H1 (cell line): Measurements from ENCODE around the gene SLC25A34. TPM values are rescaled to one million over a fixed set of nuclear protein-coding genes. Genes with fewer than 3 reads are reported as not detected.

Source experiments
- CTCF ChIA-PET: fragments of 300-600 bp; sonication (Branson Sonifier 250); formaldehyde crosslinking; loops from one replicate; lab custom pipeline; 2021; ENCODE audit not compliant: partially characterized antibody; lab: Charles Lee
- POLR2A ChIA-PET: fragments of 300-600 bp; sonication (Branson Sonifier 250); formaldehyde crosslinking; loops from one replicate; lab custom pipeline; 2021; ENCODE audit warnings: inconsistent platforms; ENCODE audit not compliant: partially characterized antibody; lab: Charles Lee
- DNase-seq, 2 experiments: peaks; one replicate each; pipeline versions ENCODE4 v3.0.0 to v3.0.0-alpha.2; 2010 to 2022; ENCODE audit warnings: low spot score in 2 of 2, low read depth in 1 of 2, mixed read lengths in 1 of 2
- FAIRE-seq: peaks from 2 replicates; lab custom pipeline; 2011; peaks lifted over from hg19 to GRCh38; lab: Jason Lieb, UNC
- H2AFZ ChIP-seq: 2 replicates; pipeline ENCODE4 v1.8.1; 2012; ENCODE audit warnings: low read length, inconsistent platforms
- H2AK5ac ChIP-seq: 2 replicates; pipeline ENCODE4 v1.6.1; 2013; ENCODE audit warnings: low read depth, low read length
- H2BK120ac ChIP-seq: replicated peaks from 2 replicates; pipeline ENCODE3; 2013; ENCODE audit warnings: low read depth, low read length, inconsistent platforms
- H2BK12ac ChIP-seq: 2 replicates; pipeline ENCODE4 v1.6.1; 2013; ENCODE audit warnings: low read depth, low read length
- H2BK15ac ChIP-seq: 2 replicates; pipeline ENCODE4 v1.6.1; 2013; ENCODE audit warnings: low read length
- H2BK20ac ChIP-seq: 2 replicates; pipeline ENCODE4 v1.6.1; 2013; ENCODE audit warnings: low read length
- H2BK5ac ChIP-seq: 2 replicates; pipeline ENCODE4 v1.6.1; 2013; ENCODE audit warnings: low read depth, low read length
- H3K14ac ChIP-seq: 2 replicates; pipeline ENCODE4 v1.6.1; 2013; ENCODE audit warnings: inconsistent platforms; ENCODE audit not compliant: insufficient read length
- H3K18ac ChIP-seq: 2 replicates; pipeline ENCODE4 v1.6.1; 2013; ENCODE audit warnings: low read length; ENCODE audit errors: extremely low read depth
- H3K23ac ChIP-seq: 2 replicates; pipeline ENCODE4 v1.6.1; 2013; ENCODE audit warnings: inconsistent platforms; ENCODE audit not compliant: insufficient read length
- H3K23me2 ChIP-seq: 2 replicates; pipeline ENCODE4 v1.6.1; 2013; ENCODE audit warnings: low read depth, low read length
- H3K27ac ChIP-seq: 2 replicates; pipeline ENCODE4 v1.6.1; 2011; ENCODE audit warnings: low read depth, low read length, inconsistent platforms
- H3K27me3 ChIP-seq, 4 experiments: replicated peaks in 1 of 4; 1 replicate in 1 of 4; 2 replicates in 3 of 4; pipeline versions ENCODE4 v1.6.1 to v1.8.1; 2011 to 2013; ENCODE audit warnings: low read length in 3 of 4, mild to moderate bottlenecking in 3 of 4, inconsistent platforms in 2 of 4, mixed read lengths in 2 of 4, moderate library complexity in 1 of 4; ENCODE audit not compliant: control insufficient read depth in 3 of 4, insufficient read depth in 3 of 4; ENCODE audit errors: extremely low read depth in 1 of 4
- H3K36me3 ChIP-seq, 4 experiments: 2 replicates each; pipeline versions ENCODE4 v1.6.1 to v1.8.1; 2011 to 2013; ENCODE audit warnings: mild to moderate bottlenecking in 4 of 4, low read length in 3 of 4, moderate library complexity in 2 of 4, control low read depth in 1 of 4, inconsistent platforms in 1 of 4; ENCODE audit not compliant: insufficient read depth in 4 of 4, control insufficient read depth in 2 of 4
- H3K4ac ChIP-seq: replicated peaks from 2 replicates; pipeline ENCODE3; 2013; ENCODE audit warnings: low read length, low read depth, mixed read lengths, inconsistent platforms; ENCODE audit not compliant: insufficient read length
- H3K4me1 ChIP-seq, 4 experiments: replicated peaks in 1 of 4; 1 replicate in 1 of 4; 2 replicates in 3 of 4; pipeline versions ENCODE4 v1.6.1 to v1.8.1; 2011 to 2013; ENCODE audit warnings: low read length in 3 of 4, inconsistent platforms in 2 of 4, mixed read lengths in 1 of 4; ENCODE audit not compliant: insufficient read depth in 4 of 4, control insufficient read depth in 3 of 4
- H3K4me2 ChIP-seq, 2 experiments: 2 replicates each; pipeline versions ENCODE4 v1.6.1 to v1.8.1; 2011 to 2013; ENCODE audit warnings: low read depth in 2 of 2, low read length in 2 of 2, control low read depth in 1 of 2, inconsistent platforms in 1 of 2, mild to moderate bottlenecking in 1 of 2; ENCODE audit not compliant: insufficient read depth in 1 of 2
- H3K4me3 ChIP-seq, 4 experiments: fragments of 200-600, 300-600 bp in 1 of 4; sonication (generic), shearing (Covaris generic), sonication (Bioruptor Twin) in 1 of 4; 2 replicates each; pipeline versions ENCODE4 v1.5.1 to v1.8.1; 2011 to 2016; ENCODE audit warnings: low read length in 4 of 4, low read depth in 3 of 4, control low read depth in 2 of 4, inconsistent platforms in 2 of 4, mild to moderate bottlenecking in 2 of 4, mixed read lengths in 1 of 4, moderate library complexity in 1 of 4; ENCODE audit not compliant: insufficient read depth in 2 of 4; ENCODE audit errors: extremely low read depth in 1 of 4
- H3K56ac ChIP-seq: replicated peaks from 2 replicates; pipeline ENCODE3; 2013; ENCODE audit warnings: low read depth, mild to moderate bottlenecking, mixed read lengths, low read length, inconsistent platforms; ENCODE audit not compliant: insufficient read length
- H3K79me1 ChIP-seq: 2 replicates; pipeline ENCODE4 v1.6.1; 2013; ENCODE audit warnings: low read depth, low read length, control low read depth
- H3K79me2 ChIP-seq, 2 experiments: 2 replicates each; pipeline versions ENCODE4 v1.6.1 to v1.8.1; 2012 to 2013; ENCODE audit warnings: low read length in 2 of 2, mild to moderate bottlenecking in 2 of 2, inconsistent platforms in 1 of 2; ENCODE audit not compliant: insufficient read depth in 2 of 2, control insufficient read depth in 1 of 2
- H3K9ac ChIP-seq, 4 experiments: replicated peaks in 1 of 4; 1 replicate in 1 of 4; 2 replicates in 3 of 4; pipeline versions ENCODE4 v1.6.1 to v1.8.1; 2011 to 2013; ENCODE audit warnings: low read depth in 3 of 4, low read length in 3 of 4, control low read depth in 2 of 4, mild to moderate bottlenecking in 2 of 4, moderate library complexity in 2 of 4, inconsistent platforms in 1 of 4; ENCODE audit errors: extremely low read depth in 1 of 4
- H3K9me3 ChIP-seq, 2 experiments: 2 replicates each; pipeline versions ENCODE4 v1.6.1 to v1.8.1; 2012 to 2013; ENCODE audit warnings: mild to moderate bottlenecking in 2 of 2, moderate library complexity in 2 of 2, control low read depth in 1 of 2, inconsistent platforms in 1 of 2, low read depth in 1 of 2, low read length in 1 of 2, mixed read lengths in 1 of 2; ENCODE audit not compliant: insufficient read depth in 2 of 2
- H4K20me1 ChIP-seq, 2 experiments: replicated peaks in 1 of 2; 2 replicates each; pipeline versions ENCODE3 to v1.8.1; 2011 to 2013; ENCODE audit warnings: inconsistent platforms in 2 of 2, low read length in 2 of 2, mild to moderate bottlenecking in 1 of 2; ENCODE audit not compliant: insufficient read depth in 2 of 2, control insufficient read depth in 1 of 2
- H4K5ac ChIP-seq: 2 replicates; pipeline ENCODE4 v1.6.1; 2013; ENCODE audit warnings: low read length, low read depth, mixed read lengths, inconsistent platforms; ENCODE audit not compliant: insufficient read length
- H4K8ac ChIP-seq: 2 replicates; pipeline ENCODE4 v1.8.0; 2013; ENCODE audit warnings: mild to moderate bottlenecking, moderate library complexity, low read length, inconsistent platforms; ENCODE audit not compliant: insufficient read depth; ENCODE audit errors: extremely low read depth
- H4K91ac ChIP-seq: replicated peaks from 2 replicates; pipeline ENCODE3; 2013; ENCODE audit warnings: low read length, mixed read lengths, inconsistent platforms; ENCODE audit not compliant: insufficient read length
- ASH2L ChIP-seq: fragments of 200-600, 300-600 bp; sonication (generic); IDR thresholded peaks from one replicate; pipeline ENCODE4 v1.7.1; 2017; ENCODE audit warnings: low read length
- CBX5 ChIP-seq: fragments of 300-800, 300-1000 bp; sonication (generic); IDR thresholded peaks from 2 replicates; pipeline ENCODE4 v1.7.1; 2016; ENCODE audit warnings: antibody characterized with exemption, low read length, low read depth
- CHD1 ChIP-seq: IDR thresholded peaks from 2 replicates; pipeline ENCODE4 v1.6.1; 2012; ENCODE audit warnings: low read depth, low read length, improper control_type of control experiment
- EGR1 ChIP-seq: IDR thresholded peaks from 2 replicates; pipeline ENCODE4 v1.6.1; 2011; ENCODE audit warnings: low read depth, low read length, borderline replicate concordance
- RBBP5 ChIP-seq: IDR thresholded peaks from 2 replicates; pipeline ENCODE4 v1.7.1; 2012; ENCODE audit warnings: low read depth, mild to moderate bottlenecking, inconsistent platforms, low read length, moderate library complexity, borderline replicate concordance
- SIRT6 ChIP-seq: IDR thresholded peaks from one replicate; pipeline ENCODE4 v1.7.1; 2012; ENCODE audit warnings: low read length, inconsistent platforms
- TAF7 ChIP-seq: optimal IDR thresholded peaks from 2 replicates; pipeline ENCODE3; 2011; ENCODE audit warnings: low read depth, mild to moderate bottlenecking, inconsistent platforms, low read length, moderate library complexity, borderline replicate concordance
- WGBS, 2 experiments: shearing (Covaris generic) in 1 of 2; methylation state at CpG; one replicate each; pipeline versions ENCODE4 v1.1.6 to v1.1.7; 2013 to 2015; ENCODE audit warnings: low lambda C conversion rate in 2 of 2, mixed read lengths in 2 of 2, inconsistent platforms in 1 of 2, low coverage in 1 of 2, missing lambda C conversion rate in 1 of 2; ENCODE audit not compliant: insufficient replicate concordance in 2 of 2, insufficient coverage in 1 of 2, insufficient read length in 1 of 2; ENCODE audit errors: extremely low coverage in 1 of 2, missing lambda C conversion rate in 1 of 2; 5-methylcytosine and 5-hydroxymethylcytosine counted together
- polyA plus RNA-seq, 7 experiments: library from polyadenylated mRNA; depleted of rRNA in 3 of 7; stranded (reverse) in 5 of 7; unstranded in 2 of 7; fragments of >200 nt in 5 of 7; fragments of 200-250 nt in 2 of 7; gene quantifications; 1 replicate in 5 of 7; 2 replicates in 1 of 7; 4 replicates in 1 of 7; pipeline versions ENCODE4 v1.2.1 to v1.2.3, GENCODE V29; 2011 to 2013; ENCODE audit warnings: missing spikeins in 2 of 7, mixed read lengths in 2 of 7
- total RNA-seq: library from RNA; stranded (reverse); fragmentation: NEBNext Ultra II Directional; extraction: Animal tissue kit (Norgen Biotek cat#: 25700); gene quantifications from 2 replicates; pipeline ENCODE4 v1.2.1, GENCODE V29; 2021
- TF ChIP-seq, protein P1 (sequence below): IDR thresholded peaks from 2 replicates; pipeline ENCODE4 v1.6.1; 2011; ENCODE audit warnings: low read depth, mild to moderate bottlenecking, low read length; ENCODE audit not compliant: insufficient read depth

Gene SLC25A34
- total and polyA plus RNA-seq, 2 of the 8 experiments (the other 6 are each of a cell fraction or from before 2014, with no cell fraction given) = 0.48 to 0.62 TPM

DNA sequence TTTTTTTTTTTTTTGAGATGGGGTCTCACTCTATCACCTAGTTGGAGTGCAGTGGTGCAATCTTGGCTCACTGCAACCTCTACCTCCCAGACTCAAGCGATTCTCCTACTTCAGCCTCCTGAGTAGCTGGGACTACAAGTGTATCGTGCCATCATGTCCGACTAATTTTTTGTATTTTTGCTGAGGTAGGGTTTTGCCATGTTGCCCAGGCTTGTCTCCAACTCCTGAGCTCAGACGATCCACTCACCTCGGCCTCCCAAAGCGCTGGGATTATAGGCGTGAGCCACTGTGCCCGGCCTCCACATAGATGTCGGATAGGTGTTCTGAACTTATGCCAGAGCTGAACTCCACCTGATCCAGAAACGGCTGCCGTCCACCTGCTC lies 30.9 kb upstream of the SLC25A34 start:
- DNase-seq = no peak
- POLR2A ChIA-PET = no interaction called here
- H3K14ac ChIP-seq = no peak overlapping the region

More for the DNA sequence above, 30.9 kb upstream of the SLC25A34 start:
- TF ChIP-seq CBX5 = no peak
- no peak for TF ChIP-seq SIRT6
- TF ChIP-seq TAF7 = no peak
- TF ChIP-seq CHD1 = no peak
- TF ChIP-seq ASH2L = no peak
- TF ChIP-seq, protein P1, sequence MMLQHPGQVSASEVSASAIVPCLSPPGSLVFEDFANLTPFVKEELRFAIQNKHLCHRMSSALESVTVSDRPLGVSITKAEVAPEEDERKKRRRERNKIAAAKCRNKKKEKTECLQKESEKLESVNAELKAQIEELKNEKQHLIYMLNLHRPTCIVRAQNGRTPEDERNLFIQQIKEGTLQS = no peak
- no peak for TF ChIP-seq EGR1
- no peak for TF ChIP-seq RBBP5
- no peak overlapping the region for H3K23ac ChIP-seq
- H3K56ac ChIP-seq = no peak overlapping the region
- no peaks in the 10 kb centered on the region for H3K36me3 ChIP-seq
- H3K4me3 ChIP-seq = no peak overlapping the region
- no peak overlapping the region for H2BK12ac ChIP-seq
- no peak overlapping the region for H3K18ac ChIP-seq
- H4K20me1 ChIP-seq = peaks cover 6 to 8% of the 10 kb centered on the region in 2 experiments
- H2BK20ac ChIP-seq = no peak overlapping the region
- no peak overlapping the region for H2AFZ ChIP-seq
- peaks cover 8% of the 10 kb centered on the region for H3K79me1 ChIP-seq
- no peaks in the 10 kb centered on the region for H3K9me3 ChIP-seq
- H4K91ac ChIP-seq = no peak overlapping the region
- H3K4me2 ChIP-seq = no peak overlapping the region
- no peak for FAIRE-seq
- H3K79me2 ChIP-seq = peaks cover 0 to 3% of the 10 kb centered on the region in 2 experiments; a peak in 1 of 4 replicates
- CTCF ChIA-PET = interaction anchor here (0.6 to 3.4 kb wide), 7 partner anchors 8 to 69 kb away, joined by 3 to 15 read pairs (median 3); no protein-coding TSS in a partner anchor
- no peak overlapping the region for H2BK120ac ChIP-seq
- no peak overlapping the region for H3K27ac ChIP-seq
- H2BK5ac ChIP-seq = no peak overlapping the region
- no peaks in the 10 kb centered on the region for H3K23me2 ChIP-seq
- H2BK15ac ChIP-seq = no peak overlapping the region
- no peak overlapping the region; the same call in 1 of the 2 replicates for H4K8ac ChIP-seq
- H4K5ac ChIP-seq = no peak overlapping the region
- H3K9ac ChIP-seq = no peak overlapping the region
- H3K27me3 ChIP-seq = no peaks in the 10 kb centered on the region
- whole genome bisulfite sequencing, 2 experiments = 89% methylated on average over 11 of the region's 11 CpGs; no CpG with 5 or more reads in 1 of the 2 experiments
- no peak overlapping the region for H3K4ac ChIP-seq
- H2AK5ac ChIP-seq = no peak overlapping the region
- no peaks in the 10 kb centered on the region for H3K4me1 ChIP-seq
